K562 (cell line): ENCODE results near the gene SLC25A45. TPM values are rescaled to one million over a fixed set of nuclear protein-coding genes. Genes with fewer than 3 reads are reported as not detected.

ENCODE experiments used
- ATAC-seq: fragments of 200-7000 bp; cut with Tn5 transposase; 3 replicates; pipeline ENCODE4 v1.9.1; 2020; ENCODE audit warnings: moderate library complexity
- BruUV-seq: library from RNA; stranded (reverse); fragments of 400-500 nt; replicated peaks from 2 replicates; lab custom pipeline; 2021; lab: Mats Ljungman, UMichigan
- CTCF ChIA-PET: fragments of 300-600 bp; formaldehyde crosslinking; extraction: SDS; loops from one replicate; lab custom pipeline; 2021; ENCODE audit warnings: low intra/inter-chr PET ratio; lab: Yijun Ruan, JAX
- POLR2A ChIA-PET: fragments of 300-600, 350-650 bp; sonication (Branson Sonifier 250); formaldehyde crosslinking; extraction: SDS; loops from one replicate; lab custom pipeline; 2021; ENCODE audit warnings: antibody characterized with exemption, inconsistent platforms; lab: Yijun Ruan, JAX
- DNase-seq, 4 experiments: peaks; one replicate each; pipeline versions ENCODE4 v3.0.0 to v3.0.0-alpha.2; 2011 to 2018; ENCODE audit warnings: low spot score in 3 of 4, mixed read lengths in 3 of 4; ENCODE audit errors: extremely low read depth in 1 of 4
- FAIRE-seq: peaks from 2 replicates; lab custom pipeline; 2011; peaks lifted over from hg19 to GRCh38; lab: Jason Lieb, UNC
- H2AFZ ChIP-seq: 2 replicates; pipeline ENCODE4 v1.6.0; 2011; ENCODE audit warnings: low read depth, low read length, control low read depth, inconsistent platforms
- H3K27ac ChIP-seq: fragments of 200-600 bp; 3 replicates; pipeline ENCODE4 v1.8.0; 2011; ENCODE audit warnings: low read depth, mild to moderate bottlenecking, control low read depth, inconsistent platforms, low read length, moderate library complexity, mixed read lengths; ENCODE audit errors: extremely low read depth
- H3K27me3 ChIP-seq, 2 experiments: fragments of 300-600 bp in 1 of 2; 2 replicates in 1 of 2; 3 replicates in 1 of 2; pipeline versions ENCODE4 v1.6.0 to v1.8.0; 2011; ENCODE audit warnings: inconsistent platforms in 2 of 2, low read length in 2 of 2, mild to moderate bottlenecking in 1 of 2, mixed read lengths in 1 of 2, moderate library complexity in 1 of 2; ENCODE audit not compliant: control insufficient read depth in 2 of 2, insufficient read depth in 2 of 2
- H3K36me3 ChIP-seq: fragments of 300-600 bp; 3 replicates; pipeline ENCODE4 v1.8.0; 2011; ENCODE audit warnings: mild to moderate bottlenecking, low read length, inconsistent platforms; ENCODE audit not compliant: control insufficient read depth, insufficient read depth
- H3K4me1 ChIP-seq, 2 experiments: fragments of 200-600 bp in 1 of 2; replicated peaks in 1 of 2; 2 replicates in 1 of 2; 3 replicates in 1 of 2; pipeline versions ENCODE4 v1.5.1 to v1.8.0; 2011; ENCODE audit warnings: inconsistent platforms in 2 of 2, low read length in 2 of 2, mild to moderate bottlenecking in 1 of 2, mixed read lengths in 1 of 2, moderate library complexity in 1 of 2; ENCODE audit not compliant: control insufficient read depth in 2 of 2, insufficient read depth in 2 of 2
- H3K4me2 ChIP-seq: 2 replicates; pipeline ENCODE4 v1.6.1; 2011; ENCODE audit warnings: low read length, control low read depth, inconsistent platforms, mixed read lengths; ENCODE audit not compliant: insufficient read depth
- H3K4me3 ChIP-seq: fragments of 200-600 bp; sonication (generic), shearing (Covaris generic); 2 replicates; pipeline ENCODE4 v1.5.1; 2016; ENCODE audit warnings: control low read depth, inconsistent platforms
- H3K79me2 ChIP-seq: fragments of 200-600 bp; 3 replicates; pipeline ENCODE4 v1.8.0; 2011; ENCODE audit warnings: low read length, inconsistent platforms; ENCODE audit not compliant: control insufficient read depth, insufficient read depth
- H3K9ac ChIP-seq, 2 experiments: 2 replicates each; pipeline versions ENCODE4 v1.6.0 to v1.6.1; 2011; ENCODE audit warnings: low read depth in 2 of 2, low read length in 2 of 2, control low read depth in 1 of 2, inconsistent platforms in 1 of 2, mild to moderate bottlenecking in 1 of 2, mixed read lengths in 1 of 2; ENCODE audit not compliant: insufficient read depth in 1 of 2
- H3K9me1 ChIP-seq: one replicate; pipeline ENCODE4 v1.6.0; 2011; ENCODE audit warnings: inconsistent platforms, mild to moderate bottlenecking, low read length, moderate library complexity; ENCODE audit not compliant: control insufficient read depth, insufficient read depth
- H3K9me3 ChIP-seq: replicated peaks from 2 replicates; pipeline ENCODE4 v1.5.1; 2011; ENCODE audit warnings: low read depth, low read length, inconsistent platforms; ENCODE audit not compliant: control insufficient read depth, insufficient read depth
- H4K20me1 ChIP-seq: replicated peaks from 2 replicates; pipeline ENCODE4 v1.6.1; 2011; ENCODE audit warnings: low read length, inconsistent platforms, mixed read lengths; ENCODE audit not compliant: control insufficient read depth, insufficient read depth
- ASH1L ChIP-seq: fragments of 450-650 bp; IDR thresholded peaks from 2 replicates; pipeline ENCODE4 v1.6.1; 2018; ENCODE audit warnings: borderline replicate concordance, mild to moderate bottlenecking, low read depth; ENCODE audit not compliant: partially characterized antibody
- CTCF ChIP-seq, 3 experiments: IDR thresholded peaks in 2 of 3; conservative IDR thresholded peaks in 1 of 3; 2 replicates each; pipeline ENCODE4 v1.5.1; 2011 to 2012; ENCODE audit warnings: low read length in 3 of 3, mild to moderate bottlenecking in 3 of 3, control low read depth in 2 of 3, improper control_type of control experiment in 1 of 3, inconsistent platforms in 1 of 3, low read depth in 1 of 3, mixed read lengths in 1 of 3, moderate library complexity in 1 of 3; ENCODE audit not compliant: insufficient read depth in 2 of 3
- ETV6 ChIP-seq, 3 experiments: fragments of 150-350 bp in 1 of 3; sonication (generic) in 1 of 3; formaldehyde crosslinking in 1 of 3; IDR thresholded peaks; 2 replicates each; pipeline versions ENCODE4 v1.6.1 to v1.8.0; 2014 to 2022; ENCODE audit warnings: borderline replicate concordance in 2 of 3, low read depth in 2 of 3, antibody characterized with exemption in 1 of 3, low read length in 1 of 3, mild to moderate bottlenecking in 1 of 3, missing genetic modification reagents in 1 of 3
- HDGF ChIP-seq: fragments of 450-650 bp; IDR thresholded peaks from 2 replicates; pipeline ENCODE4 v1.6.1; 2016
- RBFOX2 ChIP-seq: fragments of 200-400 bp; formaldehyde crosslinking; IDR thresholded peaks from 2 replicates; pipeline ENCODE4 v1.6.1; 2017; ENCODE audit warnings: low read depth, mild to moderate bottlenecking, low read length, moderate library complexity
- TCFL5 ChIP-seq: fragments of 250-450 bp; sonication (Bioruptor Pico); conservative IDR thresholded peaks from 2 replicates; pipeline ENCODE4 v1.6.1; 2021; ENCODE audit warnings: mild to moderate bottlenecking, moderate library complexity, matching md5 sums
- TEAD1 ChIP-seq, 2 experiments: fragments of 450-650 bp in 1 of 2; sonication (generic) in 1 of 2; formaldehyde crosslinking; IDR thresholded peaks; 2 replicates each; pipeline versions ENCODE4 v1.4.0 to v1.8.0; 2020 to 2022; ENCODE audit warnings: mild to moderate bottlenecking in 2 of 2, missing genetic modification reagents in 1 of 2
- TOE1 ChIP-seq, 2 experiments: fragments of 450-650 bp in 1 of 2; sonication (generic) in 1 of 2; formaldehyde crosslinking in 1 of 2; IDR thresholded peaks; 2 replicates each; pipeline versions ENCODE4 v1.7.1 to v1.8.0; 2016 to 2022; ENCODE audit warnings: borderline replicate concordance in 2 of 2, mild to moderate bottlenecking in 2 of 2, antibody characterized with exemption in 1 of 2, inconsistent platforms in 1 of 2, low read depth in 1 of 2, missing genetic modification reagents in 1 of 2, moderate library complexity in 1 of 2
- ZSCAN29 ChIP-seq: fragments of 450-650 bp; IDR thresholded peaks from 2 replicates; pipeline ENCODE4 v1.6.1; 2017
- WGBS: fragments of 100-300 bp; shearing (Covaris generic); methylation state at CpG from one replicate; pipeline ENCODE4 v1.1.6; 2016; ENCODE audit warnings: low coverage, mixed read lengths; ENCODE audit not compliant: insufficient coverage; ENCODE audit errors: missing lambda C conversion rate; 5-methylcytosine and 5-hydroxymethylcytosine counted together
- in situ Hi-C: fragments of 300-500 bp; cut with MboI; formaldehyde crosslinking; loops from 4 replicates; pipeline ENCODE4 v1.15.0; 2018; ENCODE audit warnings: inconsistent platforms, mixed read lengths
- intact Hi-C: fragments of 100-400 bp; cut with micrococcal nuclease; formaldehyde crosslinking; loops from 2 replicates; pipeline ENCODE4 v1.14.2; 2022
- polyA plus RNA-seq, 8 experiments: library from polyadenylated mRNA; depleted of rRNA in 4 of 8; stranded (reverse) in 5 of 8; unstranded in 3 of 8; fragments of >200 nt; fragmentation: Nextera tagmentation in 2 of 8; fragmentation: Illumina TruSeq in 1 of 8; extraction: Ambion mirVana in 2 of 8; extraction: Trizol in 1 of 8; gene quantifications; 2 replicates each; pipeline versions ENCODE4 v1.2.1 to v1.2.3, GENCODE V29; 2011 to 2014; ENCODE audit warnings: inconsistent platforms in 1 of 8, missing spikeins in 1 of 8
- total RNA-seq, 7 experiments: library from RNA; depleted of rRNA in 6 of 7; stranded (reverse); fragments of >200 nt in 6 of 7; fragmentation: Illumina TruSeq in 2 of 7; extraction: Trizol in 2 of 7; gene quantifications; 2 replicates each; pipeline versions ENCODE4 v1.2.1 to v1.2.3, GENCODE V29; 2011 to 2021; ENCODE audit warnings: low replicate concordance in 1 of 7

The SLC25A45 gene
- total and polyA plus RNA-seq, 9 of the 15 experiments (the other 6 are each of a cell fraction or from before 2014, with no cell fraction given), result 0.15 to 2.3 (median 0.68) TPM

- no peak for TF ChIP-seq ETV6 (IDR thresholded peaks at IDR 0.05; ENCODE audit: borderline replicate concordance in 1 of 2, low read depth in 2 of 2, low read length in 1 of 2)
- no peak for TF ChIP-seq ETV6 (CRISPR knock-in tag; IDR thresholded peaks at IDR 0.05; ENCODE audit: borderline replicate concordance)
- TF ChIP-seq TCFL5, result 0 out of 2 replicates have a peak, but pooled peaks have one; percentile 19
- TF ChIP-seq TEAD1 (CRISPR knock-in tag; IDR thresholded peaks at IDR 0.05), result no peak
- no peak for TF ChIP-seq TOE1 (IDR thresholded peaks at IDR 0.05; ENCODE audit: borderline replicate concordance)
- no peak for TF ChIP-seq TOE1 (CRISPR knock-in tag; IDR thresholded peaks at IDR 0.05; ENCODE audit: borderline replicate concordance, low read depth)
- TF ChIP-seq HDGF, result no peak
- TF ChIP-seq, all 486 proteins: peak for 13
These were observed 772 bp downstream of the SLC25A45 start (continued) for GRCh38 chr11:65381716-65382032.

GRCh38 chr11:65380460-65381119 is 1.9 kb downstream of the SLC25A45 start:
- no peak for FAIRE-seq
- Histone ChIP-seq H3K79me2 (no peaks in the 10 kb centered on the region), H3K27ac (no peak overlapping the region), H2AFZ (no peak overlapping the region), H3K4me2 (no peak overlapping the region), H3K9ac (peak overlapping the region in 1 of 2 experiments; percentile 38; a peak in 2 of 4 replicates), H3K9me1 (no peaks in the 10 kb centered on the region), H3K9me3 (no peaks in the 10 kb centered on the region), H3K4me3 (no peak overlapping the region), H3K27me3 (no peaks in the 10 kb centered on the region), H4K20me1 (no peaks in the 10 kb centered on the region; the same call in 1 of the 2 replicates), H3K4me1 (peaks cover 28 to 77% of the 10 kb centered on the region in 2 experiments), H3K36me3 (no peaks in the 10 kb centered on the region)
- ATAC-seq, result no peak
- intact Hi-C loops (no loop called here), in situ Hi-C loops (no loop called here)
- no peak for DNase-seq
- TF ChIP-seq ASH1L (no peak), RBFOX2 (0 out of 2 replicates have a peak, but pooled peaks have one; percentile 23), ZSCAN29 (no peak), CTCF (IDR thresholded peaks at IDR 0.05 in 2 of 3, conservative IDR thresholded peaks at IDR 0.05 in 1 of 3; ENCODE audit: insufficient read depth in 2 of 3, low read depth in 1 of 3, low read length in 3 of 3) (peak in 1 of 3 experiments; percentile 3; a peak in 1 of 6 replicates)
- POLR2A ChIA-PET, result interaction anchor here (0.7 to 16.2 kb wide), 8 partner anchors 10 to 122 kb away, joined by 3 to 253 read pairs (median 5); partner anchors contain the start of genes MALAT1 and NEAT1
- no TSS peak for BruUV-seq
- WGBS, result 84% methylated on average over 14 of the region's 16 CpGs
- CTCF ChIA-PET, result no interaction called here
